Bronchus fibroblast of lung (primary cell): Measurements from ENCODE around the gene TRIM48. TPM values are rescaled to one million over a fixed set of nuclear protein-coding genes. Genes with fewer than 3 reads are reported as not detected.

ENCODE experiments used
- total RNA-seq: library from RNA; depleted of rRNA; stranded (reverse); fragments of >200 nt; gene quantifications from 2 replicates; pipeline ENCODE4 v1.2.3, GENCODE V29; 2015

Gene TRIM48, protein sequence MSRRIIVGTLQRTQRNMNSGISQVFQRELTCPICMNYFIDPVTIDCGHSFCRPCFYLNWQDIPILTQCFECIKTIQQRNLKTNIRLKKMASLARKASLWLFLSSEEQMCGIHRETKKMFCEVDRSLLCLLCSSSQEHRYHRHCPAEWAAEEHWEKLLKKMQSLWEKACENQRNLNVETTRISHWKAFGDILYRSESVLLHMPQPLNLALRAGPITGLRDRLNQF
- total RNA-seq, result not detected in 2 replicates

DNA sequence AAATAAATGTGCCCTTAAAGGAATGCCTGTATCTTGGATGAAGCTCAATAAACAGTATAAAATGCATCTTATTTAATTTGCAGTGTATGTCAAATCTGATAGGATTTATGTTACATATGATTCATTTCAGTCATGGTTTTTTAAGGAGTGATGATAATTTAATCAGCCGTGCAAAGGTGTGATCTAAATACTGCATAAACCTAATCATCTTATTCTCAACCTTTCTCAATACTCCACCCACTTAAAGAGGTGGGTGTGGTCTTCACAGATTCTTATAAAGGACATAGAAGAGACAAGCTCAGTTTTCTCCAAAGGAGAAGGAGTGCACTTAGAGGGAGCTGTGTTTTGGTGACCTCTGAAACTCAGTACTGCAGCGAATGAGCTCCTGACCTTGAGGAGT lies at the start of gene TRIM48:
TRIM48 (plus strand) TSS at position 301 of the 400 bp plus-strand sequence. CDS start 113 bp downstream, outside the sequence.

Other genes starting within 250 kb of the TRIM48 start
- not detected in 2 replicates for gene OR4A16, start 81.0 kb downstream of the TRIM48 start, total RNA-seq
- not detected in 2 replicates for gene OR4A15, start 105.8 kb downstream of the TRIM48 start, total RNA-seq